ENCODE data around the gene COL5A1.

The COL5A1 gene

GRCh38 chr9:134676361-134676760, 34.8 kb downstream of the COL5A1 start:
- Histone ChIP-seq H3K4me1 (ENCODE audit: control insufficient read depth, insufficient read depth, low read length) (peaks cover 15% of the 10 kb centered on the region), H3K4me3 (ENCODE audit: low read length) (no peak overlapping the region), H3K9ac (ENCODE audit: low read length) (no peak overlapping the region), H3K27ac (ENCODE audit: low read depth, low read length) (no peak overlapping the region), H3K27me3 (ENCODE audit: control insufficient read depth, insufficient read depth, low read length) (no peaks in the 10 kb centered on the region), H3K36me3 (ENCODE audit: control insufficient read depth, insufficient read depth, low read length) (no peaks in the 10 kb centered on the region)

GRCh38 chr9:134676886-134677285, 35.3 kb downstream of the COL5A1 start:
- Histone ChIP-seq H3K9ac (ENCODE audit: low read length) (no peak overlapping the region), H3K4me3 (ENCODE audit: low read length) (no peak overlapping the region), H3K27ac (ENCODE audit: low read depth, low read length) (no peak overlapping the region), H3K27me3 (ENCODE audit: control insufficient read depth, insufficient read depth, low read length) (no peaks in the 10 kb centered on the region), H3K36me3 (ENCODE audit: control insufficient read depth, insufficient read depth, low read length) (no peaks in the 10 kb centered on the region), H3K4me1 (ENCODE audit: control insufficient read depth, insufficient read depth, low read length) (peaks cover 16% of the 10 kb centered on the region)

- Histone ChIP-seq H3K36me3 (ENCODE audit: control insufficient read depth, insufficient read depth, low read length) (no peaks in the 10 kb centered on the region), H3K4me3 (ENCODE audit: low read length) (no peak overlapping the region), H3K27ac (ENCODE audit: low read depth, low read length) (no peak overlapping the region), H3K4me1 (ENCODE audit: control insufficient read depth, insufficient read depth, low read length) (peaks cover 16% of the 10 kb centered on the region), H3K9ac (ENCODE audit: low read length) (no peak overlapping the region), H3K27me3 (ENCODE audit: control insufficient read depth, insufficient read depth, low read length) (no peaks in the 10 kb centered on the region)
These were observed 36.1 kb downstream of the COL5A1 start for GRCh38 chr9:134677743-134678142.

GRCh38 chr9:134678206-134678605, 36.6 kb downstream of the COL5A1 start:
- Histone ChIP-seq H3K27me3 (ENCODE audit: control insufficient read depth, insufficient read depth, low read length) (no peaks in the 10 kb centered on the region), H3K27ac (ENCODE audit: low read depth, low read length) (no peak overlapping the region), H3K4me1 (ENCODE audit: control insufficient read depth, insufficient read depth, low read length) (peaks cover 16% of the 10 kb centered on the region), H3K36me3 (ENCODE audit: control insufficient read depth, insufficient read depth, low read length) (no peaks in the 10 kb centered on the region), H3K9ac (ENCODE audit: low read length) (no peak overlapping the region), H3K4me3 (ENCODE audit: low read length) (no peak overlapping the region)

GRCh38 chr9:134678666-134679443, 37.3 kb downstream of the COL5A1 start:
- Histone ChIP-seq H3K36me3 (ENCODE audit: control insufficient read depth, insufficient read depth, low read length) (no peaks in the 10 kb centered on the region), H3K9ac (ENCODE audit: low read length) (no peak overlapping the region), H3K4me1 (ENCODE audit: control insufficient read depth, insufficient read depth, low read length) (peaks cover 16% of the 10 kb centered on the region), H3K27ac (ENCODE audit: low read depth, low read length) (no peak overlapping the region), H3K27me3 (ENCODE audit: control insufficient read depth, insufficient read depth, low read length) (no peaks in the 10 kb centered on the region), H3K4me3 (ENCODE audit: low read length) (no peak overlapping the region)

GRCh38 chr9:134679616-134680392, 38.2 kb downstream of the COL5A1 start:
- Histone ChIP-seq H3K27ac (ENCODE audit: low read depth, low read length) (no peak overlapping the region), H3K4me3 (ENCODE audit: low read length) (no peak overlapping the region), H3K9ac (ENCODE audit: low read length) (no peak overlapping the region), H3K36me3 (ENCODE audit: control insufficient read depth, insufficient read depth, low read length) (no peaks in the 10 kb centered on the region), H3K27me3 (ENCODE audit: control insufficient read depth, insufficient read depth, low read length) (no peaks in the 10 kb centered on the region), H3K4me1 (ENCODE audit: control insufficient read depth, insufficient read depth, low read length) (peaks cover 16% of the 10 kb centered on the region)

GRCh38 chr9:134680393-134681060, 38.9 kb downstream of the COL5A1 start:
- H3K9ac ChIP-seq (ENCODE audit: low read length): no peak overlapping the region
- peaks cover 16% of the 10 kb centered on the region for H3K4me1 ChIP-seq (ENCODE audit: control insufficient read depth, insufficient read depth, low read length)
- H3K27ac ChIP-seq (ENCODE audit: low read depth, low read length): no peak overlapping the region
- no peaks in the 10 kb centered on the region for H3K27me3 ChIP-seq (ENCODE audit: control insufficient read depth, insufficient read depth, low read length)
- no peaks in the 10 kb centered on the region for H3K36me3 ChIP-seq (ENCODE audit: control insufficient read depth, insufficient read depth, low read length)
- no peak overlapping the region for H3K4me3 ChIP-seq (ENCODE audit: low read length)

GRCh38 chr9:134681061-134681661, 39.6 kb downstream of the COL5A1 start:
- peaks cover 16% of the 10 kb centered on the region for H3K4me1 ChIP-seq (ENCODE audit: control insufficient read depth, insufficient read depth, low read length)
- no peak overlapping the region for H3K27ac ChIP-seq (ENCODE audit: low read depth, low read length)

GRCh38 chr9:134682026-134682425, 40.4 kb downstream of the COL5A1 start:
- Histone ChIP-seq H3K36me3 (ENCODE audit: control insufficient read depth, insufficient read depth, low read length) (no peaks in the 10 kb centered on the region), H3K4me3 (ENCODE audit: low read length) (no peak overlapping the region), H3K4me1 (ENCODE audit: control insufficient read depth, insufficient read depth, low read length) (peaks cover 14% of the 10 kb centered on the region), H3K27ac (ENCODE audit: low read depth, low read length) (no peak overlapping the region), H3K27me3 (ENCODE audit: control insufficient read depth, insufficient read depth, low read length) (no peaks in the 10 kb centered on the region), H3K9ac (ENCODE audit: low read length) (no peak overlapping the region)

More at GRCh38 chr9:134681061-134681661, 39.6 kb downstream of the COL5A1 start:
- Histone ChIP-seq H3K27me3 (ENCODE audit: control insufficient read depth, insufficient read depth, low read length) (no peaks in the 10 kb centered on the region), H3K4me3 (ENCODE audit: low read length) (no peak overlapping the region), H3K9ac (ENCODE audit: low read length) (no peak overlapping the region), H3K36me3 (ENCODE audit: control insufficient read depth, insufficient read depth, low read length) (no peaks in the 10 kb centered on the region)

- Histone ChIP-seq H3K27ac (ENCODE audit: low read depth, low read length) (no peak overlapping the region), H3K27me3 (ENCODE audit: control insufficient read depth, insufficient read depth, low read length) (no peaks in the 10 kb centered on the region), H3K36me3 (ENCODE audit: control insufficient read depth, insufficient read depth, low read length) (no peaks in the 10 kb centered on the region), H3K4me3 (ENCODE audit: low read length) (no peak overlapping the region), H3K4me1 (ENCODE audit: control insufficient read depth, insufficient read depth, low read length) (peaks cover 11% of the 10 kb centered on the region), H3K9ac (ENCODE audit: low read length) (no peak overlapping the region)
These were observed 41.2 kb downstream of the COL5A1 start for GRCh38 chr9:134682651-134683364.

- Histone ChIP-seq H3K4me3 (ENCODE audit: low read length) (no peak overlapping the region), H3K4me1 (ENCODE audit: control insufficient read depth, insufficient read depth, low read length) (peaks cover 11% of the 10 kb centered on the region), H3K27ac (ENCODE audit: low read depth, low read length) (peak overlapping the region; percentile 34)
These were observed 42.2 kb downstream of the COL5A1 start for GRCh38 chr9:134683714-134684374.

More at GRCh38 chr9:134683714-134684374, 42.2 kb downstream of the COL5A1 start:
- Histone ChIP-seq H3K27me3 (ENCODE audit: control insufficient read depth, insufficient read depth, low read length) (no peaks in the 10 kb centered on the region), H3K9ac (ENCODE audit: low read length) (no peak overlapping the region), H3K36me3 (ENCODE audit: control insufficient read depth, insufficient read depth, low read length) (no peaks in the 10 kb centered on the region)

Data from rectal smooth muscle tissue (tissue), 1 donor.